ENCODE measurements around the gene SRSF2.

DNA sequence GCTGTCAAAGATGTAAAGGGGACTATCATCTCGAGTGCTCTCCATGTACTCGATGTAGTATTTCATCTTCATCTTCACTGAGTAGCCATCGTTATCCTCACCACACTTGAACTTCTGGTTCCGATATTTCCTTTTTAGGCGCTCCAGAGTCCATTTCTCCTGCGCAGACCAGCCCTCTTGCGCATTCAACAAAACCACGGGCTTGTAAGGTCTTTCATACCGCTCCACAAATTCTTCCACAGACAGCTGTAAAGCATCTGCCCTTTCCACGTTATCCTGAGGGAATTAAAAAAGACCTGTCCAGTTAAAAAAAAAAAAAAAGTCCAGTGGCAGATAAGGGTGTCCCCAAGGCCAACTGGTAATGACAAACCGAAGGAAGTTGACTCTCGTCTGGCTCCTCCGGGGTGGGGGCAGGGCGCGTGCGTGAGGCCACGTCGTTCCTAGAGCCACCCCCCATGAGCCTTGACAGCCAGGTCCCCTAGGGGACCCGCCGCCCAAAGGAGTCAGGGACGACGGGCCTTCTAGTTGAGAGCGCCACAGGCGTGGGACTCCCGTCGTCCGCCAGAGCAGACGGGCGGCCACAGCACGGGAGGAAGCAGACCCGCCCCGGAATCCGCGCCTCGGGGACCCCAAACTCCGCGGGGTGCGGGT, 11.4 kb downstream of the SRSF2 start:
- TF ChIP-seq, protein P1, sequence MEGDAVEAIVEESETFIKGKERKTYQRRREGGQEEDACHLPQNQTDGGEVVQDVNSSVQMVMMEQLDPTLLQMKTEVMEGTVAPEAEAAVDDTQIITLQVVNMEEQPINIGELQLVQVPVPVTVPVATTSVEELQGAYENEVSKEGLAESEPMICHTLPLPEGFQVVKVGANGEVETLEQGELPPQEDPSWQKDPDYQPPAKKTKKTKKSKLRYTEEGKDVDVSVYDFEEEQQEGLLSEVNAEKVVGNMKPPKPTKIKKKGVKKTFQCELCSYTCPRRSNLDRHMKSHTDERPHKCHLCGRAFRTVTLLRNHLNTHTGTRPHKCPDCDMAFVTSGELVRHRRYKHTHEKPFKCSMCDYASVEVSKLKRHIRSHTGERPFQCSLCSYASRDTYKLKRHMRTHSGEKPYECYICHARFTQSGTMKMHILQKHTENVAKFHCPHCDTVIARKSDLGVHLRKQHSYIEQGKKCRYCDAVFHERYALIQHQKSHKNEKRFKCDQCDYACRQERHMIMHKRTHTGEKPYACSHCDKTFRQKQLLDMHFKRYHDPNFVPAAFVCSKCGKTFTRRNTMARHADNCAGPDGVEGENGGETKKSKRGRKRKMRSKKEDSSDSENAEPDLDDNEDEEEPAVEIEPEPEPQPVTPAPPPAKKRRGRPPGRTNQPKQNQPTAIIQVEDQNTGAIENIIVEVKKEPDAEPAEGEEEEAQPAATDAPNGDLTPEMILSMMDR (conservative IDR thresholded peaks at IDR 0.05; ENCODE audit: low read length), result no peak
- no peak for TF ChIP-seq EZH2phosphoT487 (IDR thresholded peaks at IDR 0.05; ENCODE audit: borderline replicate concordance)
